H1 (cell line): ENCODE data around the gene NDUFAF8. TPM values are rescaled to one million over a fixed set of nuclear protein-coding genes. Genes with fewer than 3 reads are reported as not detected.

Experiments
- CTCF ChIA-PET: fragments of 300-600 bp; sonication (Branson Sonifier 250); formaldehyde crosslinking; loops from one replicate; lab custom pipeline; 2021; ENCODE audit not compliant: partially characterized antibody; lab: Charles Lee
- POLR2A ChIA-PET: fragments of 300-600 bp; sonication (Branson Sonifier 250); formaldehyde crosslinking; loops from one replicate; lab custom pipeline; 2021; ENCODE audit warnings: inconsistent platforms; ENCODE audit not compliant: partially characterized antibody; lab: Charles Lee
- DNase-seq, 2 experiments: peaks; one replicate each; pipeline versions ENCODE4 v3.0.0 to v3.0.0-alpha.2; 2010 to 2022; ENCODE audit warnings: low spot score in 2 of 2, low read depth in 1 of 2, mixed read lengths in 1 of 2
- FAIRE-seq: peaks from 2 replicates; lab custom pipeline; 2011; peaks lifted over from hg19 to GRCh38; lab: Jason Lieb, UNC
- H2AFZ ChIP-seq: 2 replicates; pipeline ENCODE4 v1.8.1; 2012; ENCODE audit warnings: low read length, inconsistent platforms
- H2AK5ac ChIP-seq: 2 replicates; pipeline ENCODE4 v1.6.1; 2013; ENCODE audit warnings: low read depth, low read length
- H2BK120ac ChIP-seq: replicated peaks from 2 replicates; pipeline ENCODE3; 2013; ENCODE audit warnings: low read depth, low read length, inconsistent platforms
- H2BK12ac ChIP-seq: 2 replicates; pipeline ENCODE4 v1.6.1; 2013; ENCODE audit warnings: low read depth, low read length
- H2BK15ac ChIP-seq: 2 replicates; pipeline ENCODE4 v1.6.1; 2013; ENCODE audit warnings: low read length
- H2BK20ac ChIP-seq: 2 replicates; pipeline ENCODE4 v1.6.1; 2013; ENCODE audit warnings: low read length
- H2BK5ac ChIP-seq: 2 replicates; pipeline ENCODE4 v1.6.1; 2013; ENCODE audit warnings: low read depth, low read length
- H3K14ac ChIP-seq: 2 replicates; pipeline ENCODE4 v1.6.1; 2013; ENCODE audit warnings: inconsistent platforms; ENCODE audit not compliant: insufficient read length
- H3K18ac ChIP-seq: 2 replicates; pipeline ENCODE4 v1.6.1; 2013; ENCODE audit warnings: low read length; ENCODE audit errors: extremely low read depth
- H3K23ac ChIP-seq: 2 replicates; pipeline ENCODE4 v1.6.1; 2013; ENCODE audit warnings: inconsistent platforms; ENCODE audit not compliant: insufficient read length
- H3K23me2 ChIP-seq: 2 replicates; pipeline ENCODE4 v1.6.1; 2013; ENCODE audit warnings: low read depth, low read length
- H3K27ac ChIP-seq: 2 replicates; pipeline ENCODE4 v1.6.1; 2011; ENCODE audit warnings: low read depth, low read length, inconsistent platforms
- H3K27me3 ChIP-seq, 4 experiments: replicated peaks in 1 of 4; 1 replicate in 1 of 4; 2 replicates in 3 of 4; pipeline versions ENCODE4 v1.6.1 to v1.8.1; 2011 to 2013; ENCODE audit warnings: low read length in 3 of 4, mild to moderate bottlenecking in 3 of 4, inconsistent platforms in 2 of 4, mixed read lengths in 2 of 4, moderate library complexity in 1 of 4; ENCODE audit not compliant: control insufficient read depth in 3 of 4, insufficient read depth in 3 of 4; ENCODE audit errors: extremely low read depth in 1 of 4
- H3K36me3 ChIP-seq, 4 experiments: 2 replicates each; pipeline versions ENCODE4 v1.6.1 to v1.8.1; 2011 to 2013; ENCODE audit warnings: mild to moderate bottlenecking in 4 of 4, low read length in 3 of 4, moderate library complexity in 2 of 4, control low read depth in 1 of 4, inconsistent platforms in 1 of 4; ENCODE audit not compliant: insufficient read depth in 4 of 4, control insufficient read depth in 2 of 4
- H3K4ac ChIP-seq: replicated peaks from 2 replicates; pipeline ENCODE3; 2013; ENCODE audit warnings: low read length, low read depth, mixed read lengths, inconsistent platforms; ENCODE audit not compliant: insufficient read length
- H3K4me1 ChIP-seq, 4 experiments: replicated peaks in 1 of 4; 1 replicate in 1 of 4; 2 replicates in 3 of 4; pipeline versions ENCODE4 v1.6.1 to v1.8.1; 2011 to 2013; ENCODE audit warnings: low read length in 3 of 4, inconsistent platforms in 2 of 4, mixed read lengths in 1 of 4; ENCODE audit not compliant: insufficient read depth in 4 of 4, control insufficient read depth in 3 of 4
- H3K4me2 ChIP-seq, 2 experiments: 2 replicates each; pipeline versions ENCODE4 v1.6.1 to v1.8.1; 2011 to 2013; ENCODE audit warnings: low read depth in 2 of 2, low read length in 2 of 2, control low read depth in 1 of 2, inconsistent platforms in 1 of 2, mild to moderate bottlenecking in 1 of 2; ENCODE audit not compliant: insufficient read depth in 1 of 2
- H3K4me3 ChIP-seq, 4 experiments: fragments of 200-600, 300-600 bp in 1 of 4; sonication (generic), shearing (Covaris generic), sonication (Bioruptor Twin) in 1 of 4; 2 replicates each; pipeline versions ENCODE4 v1.5.1 to v1.8.1; 2011 to 2016; ENCODE audit warnings: low read length in 4 of 4, low read depth in 3 of 4, control low read depth in 2 of 4, inconsistent platforms in 2 of 4, mild to moderate bottlenecking in 2 of 4, mixed read lengths in 1 of 4, moderate library complexity in 1 of 4; ENCODE audit not compliant: insufficient read depth in 2 of 4; ENCODE audit errors: extremely low read depth in 1 of 4
- H3K56ac ChIP-seq: replicated peaks from 2 replicates; pipeline ENCODE3; 2013; ENCODE audit warnings: low read depth, mild to moderate bottlenecking, mixed read lengths, low read length, inconsistent platforms; ENCODE audit not compliant: insufficient read length
- H3K79me1 ChIP-seq: 2 replicates; pipeline ENCODE4 v1.6.1; 2013; ENCODE audit warnings: low read depth, low read length, control low read depth
- H3K79me2 ChIP-seq, 2 experiments: 2 replicates each; pipeline versions ENCODE4 v1.6.1 to v1.8.1; 2012 to 2013; ENCODE audit warnings: low read length in 2 of 2, mild to moderate bottlenecking in 2 of 2, inconsistent platforms in 1 of 2; ENCODE audit not compliant: insufficient read depth in 2 of 2, control insufficient read depth in 1 of 2
- H3K9ac ChIP-seq, 4 experiments: replicated peaks in 1 of 4; 1 replicate in 1 of 4; 2 replicates in 3 of 4; pipeline versions ENCODE4 v1.6.1 to v1.8.1; 2011 to 2013; ENCODE audit warnings: low read depth in 3 of 4, low read length in 3 of 4, control low read depth in 2 of 4, mild to moderate bottlenecking in 2 of 4, moderate library complexity in 2 of 4, inconsistent platforms in 1 of 4; ENCODE audit errors: extremely low read depth in 1 of 4
- H3K9me3 ChIP-seq, 2 experiments: 2 replicates each; pipeline versions ENCODE4 v1.6.1 to v1.8.1; 2012 to 2013; ENCODE audit warnings: mild to moderate bottlenecking in 2 of 2, moderate library complexity in 2 of 2, control low read depth in 1 of 2, inconsistent platforms in 1 of 2, low read depth in 1 of 2, low read length in 1 of 2, mixed read lengths in 1 of 2; ENCODE audit not compliant: insufficient read depth in 2 of 2
- H4K20me1 ChIP-seq, 2 experiments: replicated peaks in 1 of 2; 2 replicates each; pipeline versions ENCODE3 to v1.8.1; 2011 to 2013; ENCODE audit warnings: inconsistent platforms in 2 of 2, low read length in 2 of 2, mild to moderate bottlenecking in 1 of 2; ENCODE audit not compliant: insufficient read depth in 2 of 2, control insufficient read depth in 1 of 2
- H4K5ac ChIP-seq: 2 replicates; pipeline ENCODE4 v1.6.1; 2013; ENCODE audit warnings: low read length, low read depth, mixed read lengths, inconsistent platforms; ENCODE audit not compliant: insufficient read length
- H4K8ac ChIP-seq: 2 replicates; pipeline ENCODE4 v1.8.0; 2013; ENCODE audit warnings: mild to moderate bottlenecking, moderate library complexity, low read length, inconsistent platforms; ENCODE audit not compliant: insufficient read depth; ENCODE audit errors: extremely low read depth
- H4K91ac ChIP-seq: replicated peaks from 2 replicates; pipeline ENCODE3; 2013; ENCODE audit warnings: low read length, mixed read lengths, inconsistent platforms; ENCODE audit not compliant: insufficient read length
- CEBPB ChIP-seq: IDR thresholded peaks from 2 replicates; pipeline ENCODE4 v1.6.1; 2012; ENCODE audit warnings: low read depth, low read length
- HDAC6 ChIP-seq: IDR thresholded peaks from one replicate; pipeline ENCODE4 v1.7.1; 2012; ENCODE audit warnings: low read depth, mild to moderate bottlenecking, inconsistent platforms, low read length, moderate library complexity
- JUND ChIP-seq: IDR thresholded peaks from 2 replicates; pipeline ENCODE4 v1.6.1; 2011; ENCODE audit warnings: mild to moderate bottlenecking, improper control_type of control experiment, low read length
- KDM5A ChIP-seq: fragments of 200-600 bp; IDR thresholded peaks from 2 replicates; pipeline ENCODE4 v1.7.1; 2012; ENCODE audit warnings: mild to moderate bottlenecking, low read length, inconsistent platforms, mixed read lengths
- POU5F1 ChIP-seq: IDR thresholded peaks from 2 replicates; pipeline ENCODE4 v1.6.1; 2011; ENCODE audit warnings: low read depth, mild to moderate bottlenecking, low read length, moderate library complexity
- RAD21 ChIP-seq, 2 experiments: IDR thresholded peaks in 1 of 2; conservative IDR thresholded peaks in 1 of 2; 2 replicates each; pipeline ENCODE4 v1.6.1; 2011; ENCODE audit warnings: low read depth in 2 of 2, low read length in 2 of 2, improper control_type of control experiment in 1 of 2, inconsistent platforms in 1 of 2, mild to moderate bottlenecking in 1 of 2, moderate library complexity in 1 of 2
- RBBP5 ChIP-seq: IDR thresholded peaks from 2 replicates; pipeline ENCODE4 v1.7.1; 2012; ENCODE audit warnings: low read depth, mild to moderate bottlenecking, inconsistent platforms, low read length, moderate library complexity, borderline replicate concordance
- SP4 ChIP-seq: IDR thresholded peaks from 2 replicates; pipeline ENCODE4 v1.6.1; 2012; ENCODE audit warnings: low read length, inconsistent platforms
- SRF ChIP-seq: IDR thresholded peaks from 2 replicates; pipeline ENCODE4 v1.6.1; 2011; ENCODE audit warnings: mild to moderate bottlenecking, low read depth, low read length, moderate library complexity
- TAF7 ChIP-seq: optimal IDR thresholded peaks from 2 replicates; pipeline ENCODE3; 2011; ENCODE audit warnings: low read depth, mild to moderate bottlenecking, inconsistent platforms, low read length, moderate library complexity, borderline replicate concordance
- YY1 ChIP-seq: IDR thresholded peaks from 2 replicates; pipeline ENCODE4 v1.6.1; 2011; ENCODE audit warnings: low read depth, mild to moderate bottlenecking, low read length
- WGBS, 2 experiments: shearing (Covaris generic) in 1 of 2; methylation state at CpG; one replicate each; pipeline versions ENCODE4 v1.1.6 to v1.1.7; 2013 to 2015; ENCODE audit warnings: low lambda C conversion rate in 2 of 2, mixed read lengths in 2 of 2, inconsistent platforms in 1 of 2, low coverage in 1 of 2, missing lambda C conversion rate in 1 of 2; ENCODE audit not compliant: insufficient replicate concordance in 2 of 2, insufficient coverage in 1 of 2, insufficient read length in 1 of 2; ENCODE audit errors: extremely low coverage in 1 of 2, missing lambda C conversion rate in 1 of 2; 5-methylcytosine and 5-hydroxymethylcytosine counted together
- polyA plus RNA-seq, 7 experiments: library from polyadenylated mRNA; depleted of rRNA in 3 of 7; stranded (reverse) in 5 of 7; unstranded in 2 of 7; fragments of >200 nt in 5 of 7; fragments of 200-250 nt in 2 of 7; gene quantifications; 1 replicate in 5 of 7; 2 replicates in 1 of 7; 4 replicates in 1 of 7; pipeline versions ENCODE4 v1.2.1 to v1.2.3, GENCODE V29; 2011 to 2013; ENCODE audit warnings: missing spikeins in 2 of 7, mixed read lengths in 2 of 7
- total RNA-seq: library from RNA; stranded (reverse); fragmentation: NEBNext Ultra II Directional; extraction: Animal tissue kit (Norgen Biotek cat#: 25700); gene quantifications from 2 replicates; pipeline ENCODE4 v1.2.1, GENCODE V29; 2021

Gene NDUFAF8
- total and polyA plus RNA-seq, 2 of the 8 experiments (the other 6 are each of a cell fraction or from before 2014, with no cell fraction given): 48.9 to 91.1 TPM

GRCh38 chr17:81270279-81270678 lies 31.2 kb downstream of the NDUFAF8 start:
- Histone ChIP-seq H3K56ac (no peak overlapping the region), H3K9me3 (no peaks in the 10 kb centered on the region), H2BK15ac (no peak overlapping the region), H2AK5ac (no peak overlapping the region), H2BK120ac (no peak overlapping the region), H3K36me3 (peaks cover 0 to 19% (median 2%) of the 10 kb centered on the region in 4 experiments; a peak in 3 of 8 replicates), H3K4me1 (no peaks in the 10 kb centered on the region), H3K23ac (no peak overlapping the region), H3K4me3 (no peak overlapping the region), H3K14ac (no peak overlapping the region), H3K27ac (no peak overlapping the region), H2AFZ (no peak overlapping the region), H2BK12ac (no peak overlapping the region), H4K8ac (no peak overlapping the region), H3K18ac (no peak overlapping the region), H3K23me2 (no peaks in the 10 kb centered on the region), H3K4me2 (no peak overlapping the region), H3K4ac (no peak overlapping the region), H2BK5ac (no peak overlapping the region), H4K20me1 (peaks cover 6% of the 10 kb centered on the region in 2 experiments), H3K79me1 (peaks cover 5% of the 10 kb centered on the region; the same call in 1 of the 2 replicates), H4K5ac (no peak overlapping the region), H2BK20ac (no peak overlapping the region), H3K27me3 (no peaks in the 10 kb centered on the region), H4K91ac (no peak overlapping the region), H3K9ac (no peak overlapping the region), H3K79me2 (no peaks in the 10 kb centered on the region)
- DNase-seq (no peak), FAIRE-seq (no peak)
- CTCF ChIA-PET: interaction anchor here (1.1 to 1.7 kb wide), 2 partner anchors 18 to 292 kb away, joined by 5 to 7 read pairs; no protein-coding TSS in a partner anchor
- POLR2A ChIA-PET: interaction anchor here (1.6 kb wide), 1 partner anchor 9 kb away, joined by 3 read pairs; no protein-coding TSS in a partner anchor
- no peak for TF ChIP-seq TAF7
- TF ChIP-seq KDM5A: no peak
- no peak for TF ChIP-seq HDAC6
- no peak for TF ChIP-seq RAD21 (IDR thresholded peaks at IDR 0.05 in 1 of 2, conservative IDR thresholded peaks at IDR 0.05 in 1 of 2; ENCODE audit: low read depth in 2 of 2, low read length in 2 of 2)
- TF ChIP-seq POU5F1: no peak
- no peak for TF ChIP-seq SP4
- no peak for TF ChIP-seq JUND
- TF ChIP-seq YY1: no peak
- TF ChIP-seq CEBPB: no peak
- TF ChIP-seq RBBP5: no peak
- no peak for TF ChIP-seq SRF
- WGBS, 2 experiments: 95% methylated on average over 17 of the region's 18 CpGs; no CpG with 5 or more reads in 1 of the 2 experiments
